Right cardiac atrium (tissue), 5 donors: Measurements from ENCODE around the gene PLOD2. TPM values are rescaled to one million over a fixed set of nuclear protein-coding genes. Genes with fewer than 3 reads are reported as not detected.
A peak's percentile ranks its signal among the peaks of the same experiment; 100 is the strongest.
"Not testable (repeated sequence)": the region's sequence is repeated elsewhere in the genome, so short reads cannot be mapped to it uniquely, and the experiment has no call there.

ENCODE experiments used
- ATAC-seq, 2 donors: fragments of 200-7000 bp; cut with Tn5 transposase; one replicate each; pipeline versions ENCODE4 v1.8.0 to v1.9.1; 2020; ENCODE audit warnings: moderate library complexity in 2 of 2, mild to moderate bottlenecking in 1 of 2
- DNase-seq, 3 donors: peaks; one replicate each; pipeline ENCODE4 v3.0.0-alpha.2; 2020
- H3K27ac ChIP-seq: one replicate; pipeline ENCODE4 v1.5.1; 2013; ENCODE audit warnings: mild to moderate bottlenecking, low read length, control low read depth, moderate library complexity
- H3K27me3 ChIP-seq: one replicate; pipeline ENCODE4 v1.6.1; 2013; ENCODE audit not compliant: control insufficient read depth, insufficient read depth
- H3K4me1 ChIP-seq: one replicate; pipeline ENCODE4 v1.6.1; 2013; ENCODE audit warnings: low read length; ENCODE audit not compliant: control insufficient read depth, insufficient read depth
- H3K4me3 ChIP-seq: one replicate; pipeline ENCODE4 v1.5.1; 2013; ENCODE audit warnings: low read length, control low read depth
- H3K9me3 ChIP-seq: one replicate; pipeline ENCODE4 v1.6.1; 2013; ENCODE audit warnings: low read length; ENCODE audit not compliant: control insufficient read depth
- WGBS: extraction: QIAGEN DNeasy Blood & Tissue Kit; methylation state at CpG from one replicate; pipeline ENCODE4 v1.1.7; 2013; 5-methylcytosine and 5-hydroxymethylcytosine counted together
- intact Hi-C, 4 donors: fragments of 100-400 bp; cut with DNase I; formaldehyde crosslinking; loops; one replicate each; pipeline versions ENCODE4 v1.11.0 to v1.14.0; 2022 to 2023
- polyA plus RNA-seq: library from polyadenylated mRNA; stranded (reverse); fragments of 200-250 nt; gene quantifications from one replicate; pipeline ENCODE4 v1.2.3, GENCODE V29; 2013
- total RNA-seq, 4 donors: library from RNA; stranded (reverse); fragmentation: NEBNext Ultra II Directional; extraction: Animal tissue kit (Norgen Biotek cat#: 25700); gene quantifications; one replicate each; pipeline ENCODE4 v1.2.1, GENCODE V29; 2021
- donor health status: healthy with polysubstance abuse.
- donor health status: DM: no; HTN: yes; CAD: no.
- donor health status: DM: no; HTN: no; CAD: no.
- donor health status: DM: no; HTN: yes; CAD: no; lungs with severe emphysema.
- donor health status: DM: yes; HTN: yes; CAD: no.

Gene PLOD2
- total and polyA plus RNA-seq, 5 donors = 20.3 to 30.8 (median 30.3) TPM

DNA sequence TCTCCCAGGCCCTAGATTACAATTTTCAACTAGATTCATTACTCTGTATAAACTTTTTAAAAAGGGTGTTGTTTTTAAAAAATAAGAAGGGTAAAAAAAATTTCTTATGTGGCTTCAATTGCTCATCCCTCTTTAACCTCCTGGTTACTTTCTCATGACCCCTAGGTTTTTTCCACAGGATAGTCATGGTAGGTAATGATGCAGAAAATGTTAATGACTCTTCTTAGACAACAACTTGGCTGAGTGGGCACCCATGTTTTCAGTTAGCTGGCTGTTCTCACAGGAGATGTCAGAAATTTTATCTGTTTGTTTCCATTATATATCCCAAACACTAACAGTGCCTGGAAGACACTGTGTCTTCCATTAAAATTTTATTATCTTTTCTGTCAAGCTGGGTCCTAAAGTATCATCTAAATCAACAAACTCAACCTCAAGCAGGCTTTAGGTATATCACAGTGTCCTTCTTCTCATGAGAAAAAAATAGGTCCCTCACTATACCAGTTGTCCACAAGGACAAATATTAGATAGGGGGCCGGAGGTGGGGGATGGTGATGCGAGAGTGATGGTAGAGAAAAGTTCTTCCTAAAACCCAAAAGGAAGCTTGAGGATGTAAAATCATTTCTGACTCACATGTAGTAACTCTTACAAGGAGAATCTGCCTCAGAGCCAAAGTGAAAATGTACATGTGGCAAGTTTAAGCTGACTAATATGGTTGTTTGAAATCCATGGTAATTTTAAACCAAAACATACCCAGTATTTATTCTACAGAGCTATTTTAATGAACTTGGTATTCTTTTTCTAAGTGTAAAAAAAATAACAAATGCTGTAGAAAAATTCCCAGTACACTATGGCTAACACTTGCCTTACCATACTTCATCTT lies 43.3 kb downstream of the PLOD2 start:
- H3K4me3 ChIP-seq = no peak overlapping the region
- 97% methylated on average over 2 of the region's 2 CpGs for WGBS
- intact Hi-C loops = no loop called here
- H3K27ac ChIP-seq = no peak overlapping the region
- H3K27me3 ChIP-seq = no peaks in the 10 kb centered on the region
- no peak for ATAC-seq
- peak in 1 of 3 donors; percentile 14 for DNase-seq
- no peaks in the 10 kb centered on the region for H3K9me3 ChIP-seq
- no peaks in the 10 kb centered on the region for H3K4me1 ChIP-seq

DNA sequence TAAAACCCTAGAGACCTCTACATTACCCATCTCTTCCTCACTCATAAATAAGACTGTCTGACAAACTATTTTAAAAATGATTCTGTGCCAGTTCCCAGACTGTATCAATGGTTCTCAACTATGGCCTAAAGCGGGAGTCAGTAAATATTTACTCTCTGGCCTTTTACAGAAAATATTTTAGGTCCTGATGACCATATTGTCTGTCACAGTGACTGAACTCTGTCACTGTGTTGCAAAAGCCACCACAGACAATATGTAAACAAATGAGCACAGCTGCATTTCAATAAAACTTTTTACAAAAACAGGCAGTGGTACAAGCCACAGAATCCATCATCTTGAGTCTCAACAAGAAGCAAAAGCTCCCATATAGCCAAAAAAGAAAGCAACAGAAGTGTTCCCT lies 45.4 kb downstream of the PLOD2 start:
- H3K4me3 ChIP-seq = no peak overlapping the region
- no peaks in the 10 kb centered on the region for H3K9me3 ChIP-seq
- intact Hi-C loops = no loop called here
- H3K4me1 ChIP-seq = no peaks in the 10 kb centered on the region
- WGBS = 91% methylated on average over 1 of the region's 1 CpG
- DNase-seq = no peak
- H3K27ac ChIP-seq = no peak overlapping the region
- ATAC-seq = no peak
- no peaks in the 10 kb centered on the region for H3K27me3 ChIP-seq

DNA sequence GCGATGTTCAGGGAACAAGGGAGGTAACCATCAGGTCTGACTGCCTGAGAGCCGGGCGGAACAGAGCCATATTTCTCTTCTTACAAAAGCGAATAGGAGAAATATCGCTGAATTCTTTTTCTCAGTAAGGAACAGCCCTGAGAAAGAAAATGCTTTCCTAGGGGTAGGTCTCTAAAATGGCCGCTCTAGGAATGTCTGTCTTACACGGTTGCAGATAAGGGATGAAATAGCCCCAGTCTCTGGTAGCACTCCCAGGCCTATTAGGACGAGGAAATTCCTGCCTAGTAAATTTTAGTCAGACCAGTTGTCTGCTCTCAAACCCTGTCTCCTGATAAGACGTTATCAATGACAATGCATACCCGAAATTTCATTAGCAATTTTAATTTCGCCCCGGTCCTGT lies 47.2 kb downstream of the PLOD2 start:
- H3K27ac ChIP-seq, H3K4me1 ChIP-seq, H3K27me3 ChIP-seq, H3K9me3 ChIP-seq, intact Hi-C loops, DNase-seq, H3K4me3 ChIP-seq, ATAC-seq: not testable (repeated sequence)
- WGBS = 92% methylated on average over 12 of the region's 12 CpGs

DNA sequence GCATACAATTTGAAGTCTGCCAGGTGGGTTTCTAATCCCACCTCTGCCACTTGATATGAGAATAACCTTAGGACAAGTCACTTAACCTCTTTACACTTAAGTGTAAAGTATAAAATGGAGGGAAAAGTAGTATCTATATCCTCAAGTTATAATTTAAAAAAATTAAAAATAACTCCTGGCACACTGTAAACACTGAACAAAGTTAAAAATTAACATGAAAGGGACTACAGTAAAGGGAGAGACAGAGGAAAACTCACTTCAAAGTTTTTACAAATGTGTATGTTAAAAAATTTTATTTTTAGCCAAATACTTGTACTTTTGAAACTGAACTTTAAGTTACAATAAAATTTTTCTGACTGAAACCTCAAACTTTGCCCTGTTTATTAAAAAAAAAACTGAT lies 49.6 kb downstream of the PLOD2 start:
- intact Hi-C loops = no loop called here

DNA sequence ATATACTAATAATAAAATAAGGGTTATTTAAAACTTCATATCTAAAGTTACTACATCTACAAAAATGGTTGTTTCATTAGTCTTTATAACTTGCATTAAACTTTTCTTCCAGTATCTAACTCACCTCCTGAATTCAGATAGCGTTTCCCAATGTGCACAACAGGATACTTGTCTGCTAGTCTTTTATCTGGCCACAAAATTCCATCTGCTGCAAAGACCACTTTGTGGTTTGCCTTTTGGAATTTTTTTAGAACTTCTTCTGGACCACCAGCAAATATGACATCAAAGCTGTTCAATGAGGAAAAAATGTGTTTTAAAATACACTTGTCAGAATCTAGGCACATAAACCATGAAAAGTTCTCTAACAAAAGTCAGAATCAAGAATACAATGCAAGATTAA lies 50.8 kb downstream of the PLOD2 start:
- Histone ChIP-seq H3K9me3 (no peaks in the 10 kb centered on the region), H3K4me3 (no peak overlapping the region), H3K4me1 (no peaks in the 10 kb centered on the region), H3K27ac (no peak overlapping the region), H3K27me3 (no peaks in the 10 kb centered on the region)
- DNase-seq (no peak), ATAC-seq (no peak)
- WGBS = 79% methylated on average over 1 of the region's 1 CpG
- intact Hi-C loops = no loop called here

More for the DNA sequence above, 49.6 kb downstream of the PLOD2 start:
- Histone ChIP-seq H3K9me3 (no peaks in the 10 kb centered on the region), H3K27ac (no peak overlapping the region), H3K4me3 (no peak overlapping the region), H3K4me1 (no peaks in the 10 kb centered on the region), H3K27me3 (no peaks in the 10 kb centered on the region)
- no peak for ATAC-seq
- DNase-seq = no peak

DNA sequence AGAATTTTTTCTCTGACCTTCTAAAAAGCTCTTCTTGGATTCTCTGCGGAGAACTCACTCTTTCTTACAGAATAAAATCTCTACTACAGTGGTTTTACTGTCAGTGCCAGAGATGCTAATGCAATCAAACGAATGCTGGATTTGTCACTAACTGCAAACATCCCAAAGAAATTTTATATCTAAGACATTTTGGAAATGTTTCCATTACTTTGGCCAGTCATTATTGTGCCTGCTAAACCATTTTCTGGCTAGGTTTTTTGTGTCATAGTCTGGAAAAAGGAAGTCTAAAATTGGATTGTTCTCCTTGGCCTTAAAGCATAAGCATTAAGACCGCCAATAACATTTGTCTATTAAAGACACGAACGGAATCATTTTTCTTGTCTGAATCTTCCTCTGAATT lies 54.0 kb downstream of the PLOD2 start:
- intact Hi-C loops = no loop called here
- H3K4me1 ChIP-seq = no peaks in the 10 kb centered on the region
- ATAC-seq = no peak

DNA sequence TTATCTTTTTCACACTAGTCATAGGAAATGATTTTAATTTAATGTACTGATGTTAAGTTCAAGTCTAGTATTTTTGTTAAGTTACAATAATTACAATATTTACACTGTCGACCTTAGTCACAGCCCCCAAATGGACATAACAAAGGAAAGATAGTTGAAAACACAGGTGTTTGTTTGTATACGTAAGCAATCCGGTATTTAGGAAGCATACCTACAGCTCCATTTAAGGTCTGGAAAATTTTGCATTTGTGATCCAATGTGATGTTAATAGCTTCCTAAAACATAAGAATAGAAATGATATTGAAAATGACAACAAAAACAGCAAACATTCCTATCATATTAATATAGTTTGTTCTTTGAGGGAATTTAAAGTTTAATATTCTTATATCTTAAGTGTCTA lies 56.9 kb downstream of the PLOD2 start:
- H3K27ac ChIP-seq = no peak overlapping the region
- H3K4me3 ChIP-seq = no peak overlapping the region
- intact Hi-C loops = no loop called here
- DNase-seq = no peak
- no peaks in the 10 kb centered on the region for H3K27me3 ChIP-seq
- H3K9me3 ChIP-seq = no peaks in the 10 kb centered on the region
- H3K4me1 ChIP-seq = no peaks in the 10 kb centered on the region
- WGBS = 92% methylated on average over 3 of the region's 3 CpGs
- ATAC-seq = no peak

More for the DNA sequence above, 54.0 kb downstream of the PLOD2 start:
- Histone ChIP-seq H3K27me3 (no peaks in the 10 kb centered on the region), H3K9me3 (no peaks in the 10 kb centered on the region), H3K27ac (no peak overlapping the region), H3K4me3 (no peak overlapping the region)
- WGBS = 51% methylated on average over 5 of the region's 5 CpGs
- no peak for DNase-seq

DNA sequence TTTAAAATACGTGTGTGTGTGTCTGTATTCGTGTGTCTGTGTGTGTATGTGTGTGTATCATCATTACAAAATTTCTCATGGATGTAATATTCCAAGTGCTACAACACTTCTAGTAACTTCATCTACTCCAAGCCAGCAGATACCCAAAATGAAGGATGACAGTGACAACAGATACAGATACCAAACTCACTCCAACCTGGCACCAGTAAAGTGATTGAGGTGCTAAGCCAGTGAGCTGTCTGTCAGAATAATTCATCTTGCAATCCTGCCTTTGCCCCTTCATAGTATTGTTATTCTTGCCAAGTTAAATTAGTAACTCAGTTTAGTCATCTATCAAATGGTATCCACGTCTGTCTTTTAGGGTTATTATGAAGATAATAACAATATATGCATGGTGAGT lies 58.1 kb downstream of the PLOD2 start:
- no peak overlapping the region for H3K27ac ChIP-seq
- WGBS = 88% methylated on average over 3 of the region's 3 CpGs
- no peaks in the 10 kb centered on the region for H3K27me3 ChIP-seq
- ATAC-seq (no peak), DNase-seq (no peak)
- H3K4me1 ChIP-seq = no peaks in the 10 kb centered on the region
- no peaks in the 10 kb centered on the region for H3K9me3 ChIP-seq
- intact Hi-C loops = no loop called here
- no peak overlapping the region for H3K4me3 ChIP-seq

DNA sequence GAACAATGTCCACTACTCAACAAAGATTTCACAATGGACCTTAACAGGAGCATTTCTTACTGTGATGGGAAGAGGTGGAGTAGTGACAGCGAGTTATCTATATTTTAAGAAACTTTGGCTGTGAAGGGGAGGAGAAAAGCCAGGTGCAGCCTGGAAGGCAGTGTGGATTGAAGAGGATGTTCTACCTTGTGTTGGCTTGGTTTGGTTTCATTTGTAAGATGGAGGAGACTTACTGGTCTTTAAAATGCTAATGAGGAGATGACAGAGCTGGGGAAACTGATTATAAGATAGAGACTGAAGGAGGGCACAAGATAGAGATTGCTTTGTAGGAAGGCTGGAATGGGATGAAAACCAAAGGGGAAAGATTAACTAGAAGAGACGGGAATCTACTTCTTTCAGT lies 59.4 kb downstream of the PLOD2 start:
- no peaks in the 10 kb centered on the region for H3K4me1 ChIP-seq
- no peak overlapping the region for H3K27ac ChIP-seq
- WGBS = 95% methylated on average over 2 of the region's 2 CpGs

DNA sequence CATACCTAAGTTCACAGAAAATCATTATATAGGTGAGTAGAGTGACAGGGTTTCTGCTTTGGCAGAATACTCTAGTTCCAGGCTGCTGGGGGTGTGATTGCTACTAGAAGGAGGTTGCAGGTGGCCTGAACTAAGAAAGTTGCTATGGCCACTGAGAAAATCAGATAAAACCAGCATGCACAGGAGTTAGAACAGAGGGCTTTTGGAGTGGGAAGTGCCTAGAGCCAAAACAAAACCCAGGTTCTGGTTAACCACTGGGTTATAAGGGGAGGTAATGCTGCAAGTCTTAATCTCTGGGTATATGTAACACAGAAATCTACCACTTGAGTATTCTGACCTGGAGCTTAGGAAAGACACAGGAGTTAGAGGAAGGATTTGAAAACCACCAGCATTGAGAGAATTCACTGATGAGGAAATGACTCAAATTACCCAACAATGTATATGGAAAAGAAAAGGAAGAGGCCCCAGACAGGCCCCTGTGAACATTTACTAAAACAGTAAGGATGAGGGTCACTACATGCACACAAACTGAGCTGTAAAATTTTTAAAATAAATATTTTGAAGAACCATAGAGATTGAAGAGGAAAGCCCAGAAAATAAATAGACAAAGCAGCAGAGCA lies 60.0 kb downstream of the PLOD2 start:
- no peaks in the 10 kb centered on the region for H3K4me1 ChIP-seq
- no peak overlapping the region for H3K4me3 ChIP-seq
- no peak overlapping the region for H3K27ac ChIP-seq
- H3K9me3 ChIP-seq = no peaks in the 10 kb centered on the region
- DNase-seq (no peak), ATAC-seq (no peak)
- no peaks in the 10 kb centered on the region for H3K27me3 ChIP-seq
- intact Hi-C loops = no loop called here

More for the DNA sequence above, 59.4 kb downstream of the PLOD2 start:
- intact Hi-C loops = no loop called here
- Histone ChIP-seq H3K9me3 (no peaks in the 10 kb centered on the region), H3K27me3 (no peaks in the 10 kb centered on the region), H3K4me3 (no peak overlapping the region)
- no peak for DNase-seq
- ATAC-seq = no peak

DNA sequence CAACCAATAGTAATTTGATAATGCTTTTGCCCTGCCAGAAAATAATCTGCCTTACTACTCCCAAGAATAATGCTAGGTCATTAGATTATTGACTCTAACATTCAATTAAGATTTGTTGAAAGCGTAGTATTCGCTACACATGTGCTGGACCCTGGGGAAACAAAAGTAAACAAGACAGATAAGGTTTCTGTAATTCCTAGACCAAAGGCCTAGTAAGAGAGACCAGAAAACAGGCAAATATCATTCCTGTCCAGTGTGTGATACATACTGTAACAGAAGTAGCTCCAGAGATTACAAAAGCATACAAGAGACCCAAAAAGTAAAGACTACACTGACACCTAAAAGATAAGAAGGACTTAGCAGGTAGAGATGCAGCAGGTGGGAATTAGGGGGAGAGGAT lies 60.8 kb downstream of the PLOD2 start:
- H3K27ac ChIP-seq = no peak overlapping the region
- no peaks in the 10 kb centered on the region for H3K27me3 ChIP-seq
- WGBS = 71% methylated on average over 2 of the region's 2 CpGs
- H3K4me3 ChIP-seq = no peak overlapping the region
- no peaks in the 10 kb centered on the region for H3K4me1 ChIP-seq
- intact Hi-C loops = no loop called here
- no peaks in the 10 kb centered on the region for H3K9me3 ChIP-seq
- ATAC-seq = no peak
- DNase-seq = no peak
